GM18873 (cell line): ENCODE measurements around the gene CPLX1.

Source experiments
- ATAC-seq: cut with Tn5 transposase; IDR thresholded peaks from one replicate; pipeline ENCODE4 v1.9.1; 2021; ENCODE audit warnings: mild to moderate bottlenecking, moderate library complexity, moderate number of reproducible peaks; ENCODE audit not compliant: unreplicated experiment, low FRiP score

Gene CPLX1

GRCh38 chr4:794900-795725, 30.8 kb downstream of the CPLX1 start:
- no peak for ATAC-seq

GRCh38 chr4:793941-794621, 31.8 kb downstream of the CPLX1 start:
- no peak for ATAC-seq

- no peak for ATAC-seq
Measured at GRCh38 chr4:793093-793861, 32.7 kb downstream of the CPLX1 start.

GRCh38 chr4:792626-793092, 33.3 kb downstream of the CPLX1 start:
- ATAC-seq, result no peak

- ATAC-seq, result no peak
Measured at GRCh38 chr4:791898-792625, 33.9 kb downstream of the CPLX1 start.

- no peak for ATAC-seq
Measured at GRCh38 chr4:791252-791897, 34.6 kb downstream of the CPLX1 start.

GRCh38 chr4:790466-790820, 35.5 kb downstream of the CPLX1 start:
- ATAC-seq, result no peak

- ATAC-seq, result no peak
Measured at GRCh38 chr4:789571-790465, 36.1 kb downstream of the CPLX1 start.

- ATAC-seq, result no peak
Measured at GRCh38 chr4:788636-789297, 37.2 kb downstream of the CPLX1 start.

GRCh38 chr4:788006-788635, 37.8 kb downstream of the CPLX1 start:
- no peak for ATAC-seq

- ATAC-seq, result no peak
Measured at GRCh38 chr4:787561-787981, 38.4 kb downstream of the CPLX1 start.

- ATAC-seq, result no peak
Measured at GRCh38 chr4:786861-787300, 39.0 kb downstream of the CPLX1 start.

- no peak for ATAC-seq
Measured at GRCh38 chr4:786074-786741, 39.7 kb downstream of the CPLX1 start.

- no peak for ATAC-seq
Measured at GRCh38 chr4:785332-786073, 40.4 kb downstream of the CPLX1 start.

- no peak for ATAC-seq
Measured at GRCh38 chr4:784401-785331, 41.3 kb downstream of the CPLX1 start.
